Measurements from ENCODE around the gene EZH2. TPM values are rescaled to one million over a fixed set of nuclear protein-coding genes. Genes with fewer than 3 reads are reported as not detected.

The EZH2 gene
- total RNA-seq, 1 donor from 2014 or later: 13.4 TPM

- ATAC-seq: no peak
These were observed 14.9 kb upstream of the EZH2 start for GRCh38 chr7:148898845-148899484.

- no peak for ATAC-seq
These were observed 10.5 kb upstream of the EZH2 start for GRCh38 chr7:148894591-148894990.

GRCh38 chr7:148893071-148893470 is 9.0 kb upstream of the EZH2 start:
- no peak for ATAC-seq

DNA sequence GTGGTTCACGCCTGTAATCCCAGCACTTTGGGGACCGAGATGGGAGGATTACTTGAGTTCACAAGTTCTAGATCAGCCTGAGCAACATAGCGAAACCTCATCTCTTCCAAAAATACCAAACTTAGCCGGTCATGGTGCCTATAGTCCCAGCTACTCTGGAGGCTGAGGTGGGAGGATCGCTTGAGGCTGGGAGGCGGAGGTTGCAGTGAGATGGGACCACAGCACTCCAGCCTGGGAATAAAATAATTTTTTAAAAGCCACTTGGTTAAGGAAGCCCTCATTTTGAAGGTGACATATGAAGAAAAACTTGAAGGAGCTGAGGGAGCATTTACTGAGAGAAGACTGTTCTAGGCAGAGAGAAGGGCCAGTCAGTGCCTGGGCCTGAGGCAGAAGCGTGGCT is 4.2 kb upstream of the EZH2 start:
- ATAC-seq: no peak

- no peak for ATAC-seq
These were observed 2.8 kb upstream of the EZH2 start for GRCh38 chr7:148886844-148887243.

- peak; percentile 98 for ATAC-seq
These were observed 370 bp upstream of the EZH2 start for GRCh38 chr7:148884299-148885022.

DNA sequence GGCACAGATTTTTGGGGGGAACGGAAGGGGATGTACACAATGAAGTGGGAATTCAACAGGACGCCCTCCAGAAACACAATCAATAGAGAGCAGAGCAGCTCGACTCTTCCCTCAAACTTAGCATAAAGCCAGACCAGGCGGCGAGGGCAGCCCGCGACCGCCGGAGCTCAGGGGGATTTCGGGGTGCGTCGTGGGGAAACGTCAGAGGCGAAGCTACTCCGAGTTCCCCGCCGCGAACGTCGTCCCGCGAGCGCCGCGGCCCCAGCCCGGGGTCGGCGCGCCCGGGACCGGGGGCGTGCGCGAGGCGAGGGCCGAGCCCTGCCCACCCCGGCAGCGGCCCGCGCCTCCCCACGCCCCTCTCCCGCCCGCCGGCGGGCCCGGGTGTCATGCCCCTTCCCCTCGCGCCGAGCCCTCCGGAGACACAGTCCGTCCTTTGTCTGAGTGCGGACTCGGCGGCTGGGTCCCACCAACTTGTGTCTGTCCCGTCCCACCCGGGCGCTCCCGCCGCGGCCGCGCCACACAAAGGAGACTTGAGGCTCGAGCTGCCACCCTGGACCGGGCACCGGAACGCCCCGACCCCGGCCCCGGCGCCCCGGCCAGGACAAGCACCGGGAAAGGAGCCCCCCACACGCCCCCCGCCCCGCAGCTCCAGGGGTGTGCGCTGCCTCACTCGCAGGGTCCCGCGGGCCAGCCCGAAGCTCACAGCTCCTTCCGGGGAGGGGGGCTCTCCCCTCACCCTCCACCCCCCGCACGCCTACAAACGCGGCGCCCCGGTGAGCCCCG is 634 bp downstream of the EZH2 start:
- peak; percentile 11 for ATAC-seq

- ATAC-seq: no peak
These were observed 1.2 kb downstream of the EZH2 start for GRCh38 chr7:148882841-148883265.

DNA sequence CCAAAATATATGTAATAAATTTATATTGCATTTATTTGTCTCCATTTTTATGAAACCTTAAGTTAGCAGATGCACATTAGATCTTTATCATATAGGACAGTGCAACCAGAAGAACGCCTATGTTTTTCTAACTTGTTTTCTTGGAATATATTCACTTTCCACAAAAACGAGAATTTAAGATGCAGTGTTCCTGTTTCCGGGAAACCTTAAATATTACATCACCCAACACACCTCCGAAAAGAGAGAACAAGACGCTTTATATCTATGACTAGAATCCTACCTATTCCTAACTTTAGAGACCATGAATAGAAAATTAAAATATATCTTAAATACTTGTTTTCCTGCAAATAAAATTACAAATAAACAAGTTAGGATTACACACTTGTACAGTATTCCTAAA is 1.9 kb downstream of the EZH2 start:
- no peak for ATAC-seq

DNA sequence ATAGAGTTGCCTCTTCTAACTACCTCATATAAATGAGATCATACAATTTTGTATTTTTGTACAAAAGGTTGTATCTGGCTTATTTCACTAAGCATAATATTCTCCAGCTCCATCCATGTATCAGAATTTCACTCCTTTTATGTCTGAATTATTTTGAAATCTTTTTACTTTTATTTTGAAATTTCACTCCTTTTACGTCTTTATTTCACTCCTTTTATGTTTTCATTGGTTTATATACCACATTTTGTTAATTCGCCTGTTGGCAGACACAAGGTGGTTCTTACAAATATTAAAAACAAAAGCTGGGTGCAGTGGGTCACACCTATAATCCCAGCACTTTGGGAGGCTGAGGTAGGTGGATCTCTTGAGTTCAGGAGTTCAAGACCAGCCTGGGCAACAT is 5.8 kb downstream of the EZH2 start:
- no peak for ATAC-seq

DNA sequence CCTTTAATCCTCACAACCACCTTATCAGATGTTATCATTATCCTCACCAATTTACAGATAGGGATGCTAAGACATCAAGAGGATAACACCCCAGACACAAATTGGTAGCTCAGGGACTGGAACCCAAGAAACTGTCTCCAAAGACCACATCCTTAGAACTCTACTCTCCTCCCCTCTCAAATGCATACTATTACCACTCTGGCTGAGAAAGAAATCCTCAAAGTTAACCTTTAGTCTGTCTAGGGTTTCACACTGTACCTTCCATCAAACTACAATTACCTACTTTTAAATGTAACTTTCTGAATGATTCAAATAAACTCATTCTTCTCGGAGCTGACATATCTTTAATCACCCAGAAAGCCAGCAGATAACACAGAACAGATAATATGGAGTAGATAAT is 6.6 kb downstream of the EZH2 start:
- ATAC-seq: no peak

DNA sequence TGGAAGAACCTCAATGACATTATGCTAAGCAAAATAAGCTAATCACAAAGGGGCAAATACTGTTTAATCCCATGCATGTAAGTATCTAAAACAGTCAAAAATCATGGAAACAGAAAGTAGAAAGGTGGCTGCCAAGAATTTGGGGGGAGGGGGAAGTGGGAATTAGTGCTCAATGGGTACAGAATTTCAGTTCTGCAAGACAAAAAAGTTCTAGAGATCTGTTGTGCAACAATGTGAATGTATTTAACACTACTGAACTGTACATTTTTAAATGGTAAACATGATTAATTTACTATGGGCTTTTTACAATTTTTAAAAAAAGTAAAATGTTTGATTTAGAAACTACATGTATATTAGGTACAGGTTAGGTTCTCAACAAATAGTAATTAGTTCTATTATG is 11.9 kb downstream of the EZH2 start:
- ATAC-seq: no peak

DNA sequence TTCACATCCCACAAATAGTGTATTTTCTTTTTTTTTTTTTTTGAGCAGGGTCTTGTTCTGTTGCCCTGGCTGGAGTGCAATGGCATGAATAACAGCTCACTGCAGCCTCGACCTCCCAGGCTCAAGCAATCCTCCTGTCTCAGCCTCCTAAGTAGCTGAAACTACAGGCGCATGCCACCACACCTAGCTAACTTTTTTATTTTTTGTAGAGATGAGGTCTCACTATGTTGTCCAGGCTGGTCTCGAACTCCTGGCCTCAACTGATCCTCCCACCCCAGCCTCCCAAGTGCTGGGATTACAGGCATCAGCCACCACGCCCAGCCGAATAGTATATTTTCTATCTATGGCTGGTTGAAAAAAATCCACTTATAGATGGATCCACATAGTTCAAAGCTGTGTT is 12.5 kb downstream of the EZH2 start:
- ATAC-seq: no peak

DNA sequence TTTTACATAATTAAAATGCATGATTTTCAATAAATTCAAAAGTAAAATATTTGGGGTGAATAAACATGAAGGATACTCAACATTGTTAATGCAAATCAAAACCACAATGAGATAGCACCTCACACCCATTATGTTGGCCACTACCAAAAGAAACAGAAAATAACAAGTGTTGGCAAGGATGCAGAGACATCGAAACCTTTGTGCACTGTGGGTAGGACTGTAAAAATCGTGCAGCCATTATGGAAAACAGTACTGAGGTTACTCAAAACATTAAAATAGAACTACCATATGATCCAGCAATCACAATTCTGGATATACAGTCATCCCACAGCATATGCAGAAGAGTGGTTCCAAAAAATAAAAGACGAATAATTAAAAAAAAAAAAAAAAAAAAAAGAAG is 13.1 kb downstream of the EZH2 start:
- ATAC-seq: no peak

DNA sequence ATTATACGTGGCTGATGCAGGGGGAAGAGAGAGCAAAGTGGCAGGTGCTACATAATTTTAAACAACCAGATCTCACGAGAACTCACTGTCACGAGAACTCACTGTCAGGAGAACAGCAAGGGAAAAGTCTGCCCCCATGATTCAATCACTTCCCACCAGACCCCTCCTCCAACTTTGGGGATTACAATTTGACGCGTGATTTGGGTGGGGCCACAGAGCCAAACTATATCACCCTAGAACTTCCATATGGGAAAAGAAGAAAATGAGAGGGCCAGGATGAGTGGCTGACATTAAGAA is 15.8 kb downstream of the EZH2 start:
- ATAC-seq: no peak

GRCh38 chr7:148867596-148868377 is 16.3 kb downstream of the EZH2 start:
- ATAC-seq: no peak

DNA sequence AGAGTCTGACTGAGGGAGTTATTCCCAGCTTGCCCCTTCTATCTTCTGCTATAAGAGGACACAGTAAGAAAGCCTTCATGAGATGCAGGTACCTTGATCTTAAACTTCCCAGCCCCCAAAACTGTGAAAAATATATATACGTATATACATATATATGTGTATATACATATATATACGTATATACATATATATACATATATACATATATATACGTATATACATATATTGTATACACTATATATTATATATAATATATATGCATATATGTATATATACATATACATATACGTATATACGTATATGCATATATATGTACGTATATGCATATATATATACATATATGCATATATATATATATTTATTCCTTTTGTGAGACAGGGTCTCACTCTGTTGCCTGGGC is 17.7 kb downstream of the EZH2 start:
- no peak for ATAC-seq

- peak; percentile 80 for ATAC-seq
These were observed 18.8 kb downstream of the EZH2 start for GRCh38 chr7:148865283-148865682.

DNA sequence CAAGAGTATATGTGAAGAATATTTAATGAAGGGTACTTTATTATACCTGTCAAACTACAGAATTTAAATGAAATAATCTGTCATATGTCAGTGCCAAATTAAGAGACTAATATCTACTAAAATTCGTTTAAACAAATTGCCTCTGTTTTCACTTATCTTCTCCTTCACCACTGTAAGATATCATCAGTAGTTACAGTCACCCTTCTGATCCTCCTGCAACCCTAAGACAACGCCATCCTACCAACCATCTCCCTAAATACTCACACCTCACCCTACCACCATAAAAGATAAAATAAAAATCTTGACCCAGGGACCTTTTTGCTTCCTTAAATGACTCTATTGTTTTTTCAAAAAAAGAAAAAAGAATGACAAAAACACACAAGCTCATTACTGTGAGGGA is 20.8 kb downstream of the EZH2 start:
- ATAC-seq: no peak

DNA sequence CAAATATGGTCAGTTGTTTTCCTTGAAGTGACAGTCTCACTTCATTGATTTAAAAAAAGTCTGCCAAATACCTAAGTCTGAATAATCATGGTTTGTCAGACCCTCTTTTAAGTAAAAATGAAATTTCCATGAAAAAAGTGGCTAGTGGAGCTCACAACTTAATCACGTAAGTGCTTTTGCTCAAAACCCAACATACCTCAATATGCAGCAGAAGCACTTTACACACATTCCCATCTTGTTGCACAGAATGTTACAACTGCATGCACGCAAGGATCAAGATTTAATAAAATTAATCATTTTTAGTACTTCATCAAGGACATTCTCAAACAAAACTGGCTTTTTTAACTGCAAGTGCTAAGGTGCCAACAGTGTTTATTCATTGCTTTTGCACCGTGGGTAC is 21.6 kb downstream of the EZH2 start:
- ATAC-seq: no peak

- ATAC-seq: no peak
These were observed 25.6 kb downstream of the EZH2 start for GRCh38 chr7:148858489-148858888.

GRCh38 chr7:148856891-148857290 is 27.2 kb downstream of the EZH2 start:
- ATAC-seq: no peak

- no peak for ATAC-seq
These were observed 27.6 kb downstream of the EZH2 start for GRCh38 chr7:148856578-148856881.

Measured in esophagus mucosa (tissue), 1 donor.